Measurements from ENCODE around the gene SLC39A10. TPM values are rescaled to one million over a fixed set of nuclear protein-coding genes. Genes with fewer than 3 reads are reported as not detected.

The SLC39A10 gene
- total and polyA plus RNA-seq, 9 of the 15 experiments (the other 6 are each of a cell fraction or from before 2014, with no cell fraction given) = 12.5 to 40.1 (median 23.1) TPM

DNA sequence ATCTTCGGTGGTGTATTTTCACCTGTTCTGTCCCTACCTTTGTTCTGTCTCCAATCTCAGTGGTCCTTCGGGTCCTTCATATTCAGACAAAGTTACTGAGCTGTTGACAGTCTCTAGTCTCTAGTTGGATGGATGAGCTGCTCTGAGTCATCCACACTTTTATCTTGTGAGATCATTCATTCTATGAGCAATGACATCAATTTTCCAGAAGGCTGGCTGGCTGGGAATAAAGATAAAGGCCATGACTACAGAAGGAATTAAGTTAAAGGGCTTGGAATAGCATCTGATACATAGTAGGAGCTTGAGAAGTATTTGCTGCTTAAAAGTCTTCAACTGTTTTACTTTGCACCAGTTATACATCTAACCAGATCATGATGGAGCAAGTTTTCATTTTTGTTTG, 43.1 kb upstream of the SLC39A10 start (continued):
- TF ChIP-seq, protein P1, sequence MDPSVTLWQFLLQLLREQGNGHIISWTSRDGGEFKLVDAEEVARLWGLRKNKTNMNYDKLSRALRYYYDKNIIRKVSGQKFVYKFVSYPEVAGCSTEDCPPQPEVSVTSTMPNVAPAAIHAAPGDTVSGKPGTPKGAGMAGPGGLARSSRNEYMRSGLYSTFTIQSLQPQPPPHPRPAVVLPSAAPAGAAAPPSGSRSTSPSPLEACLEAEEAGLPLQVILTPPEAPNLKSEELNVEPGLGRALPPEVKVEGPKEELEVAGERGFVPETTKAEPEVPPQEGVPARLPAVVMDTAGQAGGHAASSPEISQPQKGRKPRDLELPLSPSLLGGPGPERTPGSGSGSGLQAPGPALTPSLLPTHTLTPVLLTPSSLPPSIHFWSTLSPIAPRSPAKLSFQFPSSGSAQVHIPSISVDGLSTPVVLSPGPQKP (CRISPR knock-in tag; IDR thresholded peaks at IDR 0.05) = no peak
- TF ChIP-seq ETS1 (conservative IDR thresholded peaks at IDR 0.05; ENCODE audit: control insufficient read depth, low read depth, low read length) (no peak), FOSL1 (tag; conservative IDR thresholded peaks at IDR 0.05) (peak; percentile 99), MCM5 (IDR thresholded peaks at IDR 0.05; ENCODE audit: low read depth) (no peak), WHSC1 (IDR thresholded peaks at IDR 0.05; ENCODE audit: low read length) (no peak), TRIM24 (IDR thresholded peaks at IDR 0.05) (peak in 1 of 2 experiments; percentile 60; a peak in 3 of 4 replicates), RFX5 (IDR thresholded peaks at IDR 0.05; ENCODE audit: low read depth, low read length) (no peak), PCBP1 (IDR thresholded peaks at IDR 0.05; ENCODE audit: low read depth, low read length, poor library complexity, severe bottlenecking) (no peak), MTF1 (CRISPR knock-in tag; IDR thresholded peaks at IDR 0.05; ENCODE audit: borderline replicate concordance) (no peak), ZNF57 (CRISPR knock-in tag; IDR thresholded peaks at IDR 0.05) (no peak)
- TF ChIP-seq, protein P2, sequence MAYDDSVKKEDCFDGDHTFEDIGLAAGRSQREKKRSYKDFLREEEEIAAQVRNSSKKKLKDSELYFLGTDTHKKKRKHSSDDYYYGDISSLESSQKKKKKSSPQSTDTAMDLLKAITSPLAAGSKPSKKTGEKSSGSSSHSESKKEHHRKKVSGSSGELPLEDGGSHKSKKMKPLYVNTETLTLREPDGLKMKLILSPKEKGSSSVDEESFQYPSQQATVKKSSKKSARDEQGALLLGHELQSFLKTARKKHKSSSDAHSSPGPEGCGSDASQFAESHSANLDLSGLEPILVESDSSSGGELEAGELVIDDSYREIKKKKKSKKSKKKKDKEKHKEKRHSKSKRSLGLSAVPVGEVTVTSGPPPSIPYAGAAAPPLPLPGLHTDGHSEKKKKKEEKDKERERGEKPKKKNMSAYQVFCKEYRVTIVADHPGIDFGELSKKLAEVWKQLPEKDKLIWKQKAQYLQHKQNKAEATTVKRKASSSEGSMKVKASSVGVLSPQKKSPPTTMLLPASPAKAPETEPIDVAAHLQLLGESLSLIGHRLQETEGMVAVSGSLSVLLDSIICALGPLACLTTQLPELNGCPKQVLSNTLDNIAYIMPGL (CRISPR knock-in tag; IDR thresholded peaks at IDR 0.05) = no peak
- TF ChIP-seq, protein P3, sequence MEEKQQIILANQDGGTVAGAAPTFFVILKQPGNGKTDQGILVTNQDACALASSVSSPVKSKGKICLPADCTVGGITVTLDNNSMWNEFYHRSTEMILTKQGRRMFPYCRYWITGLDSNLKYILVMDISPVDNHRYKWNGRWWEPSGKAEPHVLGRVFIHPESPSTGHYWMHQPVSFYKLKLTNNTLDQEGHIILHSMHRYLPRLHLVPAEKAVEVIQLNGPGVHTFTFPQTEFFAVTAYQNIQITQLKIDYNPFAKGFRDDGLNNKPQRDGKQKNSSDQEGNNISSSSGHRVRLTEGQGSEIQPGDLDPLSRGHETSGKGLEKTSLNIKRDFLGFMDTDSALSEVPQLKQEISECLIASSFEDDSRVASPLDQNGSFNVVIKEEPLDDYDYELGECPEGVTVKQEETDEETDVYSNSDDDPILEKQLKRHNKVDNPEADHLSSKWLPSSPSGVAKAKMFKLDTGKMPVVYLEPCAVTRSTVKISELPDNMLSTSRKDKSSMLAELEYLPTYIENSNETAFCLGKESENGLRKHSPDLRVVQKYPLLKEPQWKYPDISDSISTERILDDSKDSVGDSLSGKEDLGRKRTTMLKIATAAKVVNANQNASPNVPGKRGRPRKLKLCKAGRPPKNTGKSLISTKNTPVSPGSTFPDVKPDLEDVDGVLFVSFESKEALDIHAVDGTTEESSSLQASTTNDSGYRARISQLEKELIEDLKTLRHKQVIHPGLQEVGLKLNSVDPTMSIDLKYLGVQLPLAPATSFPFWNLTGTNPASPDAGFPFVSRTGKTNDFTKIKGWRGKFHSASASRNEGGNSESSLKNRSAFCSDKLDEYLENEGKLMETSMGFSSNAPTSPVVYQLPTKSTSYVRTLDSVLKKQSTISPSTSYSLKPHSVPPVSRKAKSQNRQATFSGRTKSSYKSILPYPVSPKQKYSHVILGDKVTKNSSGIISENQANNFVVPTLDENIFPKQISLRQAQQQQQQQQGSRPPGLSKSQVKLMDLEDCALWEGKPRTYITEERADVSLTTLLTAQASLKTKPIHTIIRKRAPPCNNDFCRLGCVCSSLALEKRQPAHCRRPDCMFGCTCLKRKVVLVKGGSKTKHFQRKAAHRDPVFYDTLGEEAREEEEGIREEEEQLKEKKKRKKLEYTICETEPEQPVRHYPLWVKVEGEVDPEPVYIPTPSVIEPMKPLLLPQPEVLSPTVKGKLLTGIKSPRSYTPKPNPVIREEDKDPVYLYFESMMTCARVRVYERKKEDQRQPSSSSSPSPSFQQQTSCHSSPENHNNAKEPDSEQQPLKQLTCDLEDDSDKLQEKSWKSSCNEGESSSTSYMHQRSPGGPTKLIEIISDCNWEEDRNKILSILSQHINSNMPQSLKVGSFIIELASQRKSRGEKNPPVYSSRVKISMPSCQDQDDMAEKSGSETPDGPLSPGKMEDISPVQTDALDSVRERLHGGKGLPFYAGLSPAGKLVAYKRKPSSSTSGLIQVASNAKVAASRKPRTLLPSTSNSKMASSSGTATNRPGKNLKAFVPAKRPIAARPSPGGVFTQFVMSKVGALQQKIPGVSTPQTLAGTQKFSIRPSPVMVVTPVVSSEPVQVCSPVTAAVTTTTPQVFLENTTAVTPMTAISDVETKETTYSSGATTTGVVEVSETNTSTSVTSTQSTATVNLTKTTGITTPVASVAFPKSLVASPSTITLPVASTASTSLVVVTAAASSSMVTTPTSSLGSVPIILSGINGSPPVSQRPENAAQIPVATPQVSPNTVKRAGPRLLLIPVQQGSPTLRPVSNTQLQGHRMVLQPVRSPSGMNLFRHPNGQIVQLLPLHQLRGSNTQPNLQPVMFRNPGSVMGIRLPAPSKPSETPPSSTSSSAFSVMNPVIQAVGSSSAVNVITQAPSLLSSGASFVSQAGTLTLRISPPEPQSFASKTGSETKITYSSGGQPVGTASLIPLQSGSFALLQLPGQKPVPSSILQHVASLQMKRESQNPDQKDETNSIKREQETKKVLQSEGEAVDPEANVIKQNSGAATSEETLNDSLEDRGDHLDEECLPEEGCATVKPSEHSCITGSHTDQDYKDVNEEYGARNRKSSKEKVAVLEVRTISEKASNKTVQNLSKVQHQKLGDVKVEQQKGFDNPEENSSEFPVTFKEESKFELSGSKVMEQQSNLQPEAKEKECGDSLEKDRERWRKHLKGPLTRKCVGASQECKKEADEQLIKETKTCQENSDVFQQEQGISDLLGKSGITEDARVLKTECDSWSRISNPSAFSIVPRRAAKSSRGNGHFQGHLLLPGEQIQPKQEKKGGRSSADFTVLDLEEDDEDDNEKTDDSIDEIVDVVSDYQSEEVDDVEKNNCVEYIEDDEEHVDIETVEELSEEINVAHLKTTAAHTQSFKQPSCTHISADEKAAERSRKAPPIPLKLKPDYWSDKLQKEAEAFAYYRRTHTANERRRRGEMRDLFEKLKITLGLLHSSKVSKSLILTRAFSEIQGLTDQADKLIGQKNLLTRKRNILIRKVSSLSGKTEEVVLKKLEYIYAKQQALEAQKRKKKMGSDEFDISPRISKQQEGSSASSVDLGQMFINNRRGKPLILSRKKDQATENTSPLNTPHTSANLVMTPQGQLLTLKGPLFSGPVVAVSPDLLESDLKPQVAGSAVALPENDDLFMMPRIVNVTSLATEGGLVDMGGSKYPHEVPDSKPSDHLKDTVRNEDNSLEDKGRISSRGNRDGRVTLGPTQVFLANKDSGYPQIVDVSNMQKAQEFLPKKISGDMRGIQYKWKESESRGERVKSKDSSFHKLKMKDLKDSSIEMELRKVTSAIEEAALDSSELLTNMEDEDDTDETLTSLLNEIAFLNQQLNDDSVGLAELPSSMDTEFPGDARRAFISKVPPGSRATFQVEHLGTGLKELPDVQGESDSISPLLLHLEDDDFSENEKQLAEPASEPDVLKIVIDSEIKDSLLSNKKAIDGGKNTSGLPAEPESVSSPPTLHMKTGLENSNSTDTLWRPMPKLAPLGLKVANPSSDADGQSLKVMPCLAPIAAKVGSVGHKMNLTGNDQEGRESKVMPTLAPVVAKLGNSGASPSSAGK (IDR thresholded peaks at IDR 0.05) = no peak

Data from K562 (cell line).